SK-N-SH (cell line): ENCODE data around the gene LKAAEAR1. TPM values are rescaled to one million over a fixed set of nuclear protein-coding genes. Genes with fewer than 3 reads are reported as not detected.

Source experiments
- CTCF ChIA-PET: fragments of 300-600, 350-600 bp; formaldehyde crosslinking; extraction: SDS; loops from one replicate; lab custom pipeline; 2021; lab: Yijun Ruan, JAX
- POLR2A ChIA-PET: fragments of 350-600 bp; sonication (Branson Sonifier 250); formaldehyde crosslinking; extraction: SDS; loops from one replicate; lab custom pipeline; 2020; ENCODE audit warnings: antibody characterized with exemption, inconsistent platforms; lab: Yijun Ruan, JAX
- DNase-seq: peaks from one replicate; pipeline ENCODE4 v3.0.0; 2012
- H2AFZ ChIP-seq: fragments of 200-600 bp; sonication (generic); 2 replicates; pipeline ENCODE4 v1.8.1; 2016; ENCODE audit warnings: antibody characterized with exemption, mild to moderate bottlenecking, low read depth
- H3F3A ChIP-seq: fragments of 200-600 bp; sonication (generic); replicated peaks from 2 replicates; pipeline ENCODE3; 2016; ENCODE audit warnings: antibody characterized with exemption, mild to moderate bottlenecking; ENCODE audit not compliant: insufficient read depth
- H3K27ac ChIP-seq, 2 experiments: fragments of 200-500 bp in 1 of 2; fragments of 200-600 bp in 1 of 2; sonication (Bioruptor generic) in 1 of 2; sonication (generic), shearing (Covaris generic) in 1 of 2; 2 replicates each; pipeline versions ENCODE4 v1.5.1 to v1.6.1; 2014 to 2016; ENCODE audit warnings: low read depth in 2 of 2, inconsistent platforms in 1 of 2, low read length in 1 of 2, mild to moderate bottlenecking in 1 of 2, mixed read lengths in 1 of 2
- H3K27me3 ChIP-seq: fragments of 200-600 bp; sonication (generic), shearing (Covaris generic); 2 replicates; pipeline ENCODE4 v1.6.1; 2016; ENCODE audit warnings: mixed run types; ENCODE audit not compliant: insufficient read depth
- H3K36me3 ChIP-seq, 2 experiments: fragments of 200-500 bp in 1 of 2; fragments of 200-600 bp in 1 of 2; sonication (Bioruptor generic) in 1 of 2; sonication (generic) in 1 of 2; replicated peaks in 1 of 2; 2 replicates each; pipeline versions ENCODE3 to v1.5.1; 2014 to 2016; ENCODE audit warnings: low read length in 1 of 2, mild to moderate bottlenecking in 1 of 2; ENCODE audit not compliant: insufficient read depth in 2 of 2, control insufficient read depth in 1 of 2
- H3K4me1 ChIP-seq, 2 experiments: fragments of 200-500 bp in 1 of 2; fragments of 200-600 bp in 1 of 2; sonication (Bioruptor generic) in 1 of 2; sonication (generic), shearing (Covaris generic) in 1 of 2; 2 replicates each; pipeline versions ENCODE4 v1.5.1 to v1.6.1; 2014 to 2016; ENCODE audit warnings: low read depth in 1 of 2, low read length in 1 of 2, mixed run types in 1 of 2; ENCODE audit not compliant: insufficient read depth in 2 of 2, control insufficient read depth in 1 of 2
- H3K4me2 ChIP-seq: fragments of 200-600 bp; sonication (generic), shearing (Covaris generic); 2 replicates; pipeline ENCODE4 v1.6.1; 2017; ENCODE audit warnings: mixed run types
- H3K4me3 ChIP-seq, 2 experiments: fragments of 200-500 bp in 1 of 2; fragments of 200-600 bp in 1 of 2; sonication (Bioruptor generic) in 1 of 2; sonication (generic), shearing (Covaris generic) in 1 of 2; 2 replicates each; pipeline versions ENCODE4 v1.5.1 to v1.8.1; 2014 to 2016; ENCODE audit warnings: low read depth in 2 of 2, inconsistent platforms in 1 of 2, low read length in 1 of 2, mild to moderate bottlenecking in 1 of 2, mixed read lengths in 1 of 2, moderate library complexity in 1 of 2
- H3K79me2 ChIP-seq: fragments of 200-600 bp; sonication (generic); 2 replicates; pipeline ENCODE4 v1.8.1; 2017; ENCODE audit warnings: mild to moderate bottlenecking; ENCODE audit not compliant: insufficient read depth
- H3K9ac ChIP-seq: fragments of 200-600 bp; sonication (generic); 2 replicates; pipeline ENCODE4 v1.6.1; 2017; ENCODE audit warnings: mixed run types
- H3K9me2 ChIP-seq: fragments of 200-600 bp; sonication (generic); 2 replicates; pipeline ENCODE4 v1.6.1; 2017; ENCODE audit warnings: mixed run types
- H3K9me3 ChIP-seq: fragments of 200-600 bp; sonication (generic); 2 replicates; pipeline ENCODE4 v1.6.1; 2017; ENCODE audit warnings: mixed run types, mild to moderate bottlenecking, moderate library complexity
- H4K20me1 ChIP-seq: fragments of 200-600 bp; sonication (generic); 2 replicates; pipeline ENCODE4 v1.6.1; 2017; ENCODE audit warnings: mild to moderate bottlenecking, mixed run types; ENCODE audit not compliant: insufficient read depth
- ELF1 ChIP-seq: IDR thresholded peaks from 2 replicates; pipeline ENCODE4 v1.4.0; 2012
- EP300 ChIP-seq, 2 experiments: IDR thresholded peaks; 2 replicates each; pipeline versions ENCODE4 v1.4.0 to v1.6.1; 2012; ENCODE audit warnings: borderline replicate concordance in 1 of 2, low read depth in 1 of 2, low read length in 1 of 2
- EZH2phosphoT487 ChIP-seq: fragments of 200-600 bp; sonication (generic); IDR thresholded peaks from 2 replicates; pipeline ENCODE4 v1.6.1; 2017; ENCODE audit warnings: low read depth, mixed run types, mild to moderate bottlenecking, antibody characterized with exemption, moderate library complexity, borderline replicate concordance
- FOSL2 ChIP-seq: IDR thresholded peaks from 2 replicates; pipeline ENCODE4 v1.4.0; 2012; ENCODE audit warnings: low read depth, mild to moderate bottlenecking, moderate library complexity, borderline replicate concordance
- GATA2 ChIP-seq: sonication (generic); formaldehyde crosslinking; IDR thresholded peaks from 2 replicates; pipeline ENCODE4 v1.5.0; 2020; ENCODE audit warnings: mild to moderate bottlenecking, missing genetic modification reagents
- JUND ChIP-seq: IDR thresholded peaks from 2 replicates; pipeline ENCODE4 v1.4.0; 2012
- MEF2A ChIP-seq: IDR thresholded peaks from 2 replicates; pipeline ENCODE4 v1.4.0; 2012; ENCODE audit warnings: low read depth, borderline replicate concordance
- RCOR1 ChIP-seq: fragments of 150-350 bp; IDR thresholded peaks from 2 replicates; pipeline ENCODE4 v1.6.1; 2017; ENCODE audit warnings: antibody characterized with exemption, low read length
- SIN3A ChIP-seq: IDR thresholded peaks from 2 replicates; pipeline ENCODE4 v1.6.1; 2012; ENCODE audit warnings: low read depth, mild to moderate bottlenecking, low read length, moderate library complexity, borderline replicate concordance
- SMC3 ChIP-seq: IDR thresholded peaks from 2 replicates; pipeline ENCODE4 v1.6.1; 2012; ENCODE audit warnings: low read depth, low read length, improper control_type of control experiment
- TAF1 ChIP-seq: IDR thresholded peaks from 2 replicates; pipeline ENCODE4 v1.6.1; 2012; ENCODE audit warnings: low read depth, mild to moderate bottlenecking, low read length, moderate library complexity, borderline replicate concordance
- YY1 ChIP-seq: IDR thresholded peaks from 2 replicates; pipeline ENCODE4 v1.4.0; 2012; ENCODE audit warnings: low read depth, mild to moderate bottlenecking
- WGBS: methylation state at CpG from one replicate; pipeline ENCODE4 v1.1.6; 2017; ENCODE audit warnings: low lambda C conversion rate; 5-methylcytosine and 5-hydroxymethylcytosine counted together
- polyA plus RNA-seq, 3 experiments: library from polyadenylated mRNA; depleted of rRNA; stranded (reverse); fragments of >200 nt; gene quantifications; 2 replicates each; pipeline ENCODE4 v1.2.3, GENCODE V29; 2012
- TF ChIP-seq, protein P1 (sequence below): IDR thresholded peaks from 2 replicates; pipeline ENCODE4 v1.6.1; 2012; ENCODE audit warnings: mild to moderate bottlenecking, low read depth, low read length, moderate library complexity

Gene LKAAEAR1
- polyA plus RNA-seq, 1 of the 3 experiments (the other 2 are of a cell fraction), result 0.71 TPM

GRCh38 chr20:64052326-64052722 lies 31.9 kb downstream of the LKAAEAR1 start:
- H3K9me2 ChIP-seq, result no peaks in the 10 kb centered on the region
- no peaks in the 10 kb centered on the region for H3F3A ChIP-seq
- H3K36me3 ChIP-seq, result no peaks in the 10 kb centered on the region
- no peaks in the 10 kb centered on the region for H4K20me1 ChIP-seq
- H3K4me3 ChIP-seq, result no peak overlapping the region
- H3K27ac ChIP-seq, result no peak overlapping the region
- no peaks in the 10 kb centered on the region for H3K9me3 ChIP-seq
- TF ChIP-seq ELF1, result no peak
- no peak for TF ChIP-seq YY1
- no peak for TF ChIP-seq EZH2phosphoT487
- no peak for TF ChIP-seq JUND
- TF ChIP-seq RCOR1, result no peak
- TF ChIP-seq EP300 (IDR thresholded peaks at IDR 0.05; ENCODE audit: borderline replicate concordance in 1 of 2, low read depth in 1 of 2, low read length in 1 of 2), result no peak
- no peak for TF ChIP-seq FOSL2
- TF ChIP-seq SMC3, result no peak
- no peak for TF ChIP-seq MEF2A
- TF ChIP-seq, protein P1, sequence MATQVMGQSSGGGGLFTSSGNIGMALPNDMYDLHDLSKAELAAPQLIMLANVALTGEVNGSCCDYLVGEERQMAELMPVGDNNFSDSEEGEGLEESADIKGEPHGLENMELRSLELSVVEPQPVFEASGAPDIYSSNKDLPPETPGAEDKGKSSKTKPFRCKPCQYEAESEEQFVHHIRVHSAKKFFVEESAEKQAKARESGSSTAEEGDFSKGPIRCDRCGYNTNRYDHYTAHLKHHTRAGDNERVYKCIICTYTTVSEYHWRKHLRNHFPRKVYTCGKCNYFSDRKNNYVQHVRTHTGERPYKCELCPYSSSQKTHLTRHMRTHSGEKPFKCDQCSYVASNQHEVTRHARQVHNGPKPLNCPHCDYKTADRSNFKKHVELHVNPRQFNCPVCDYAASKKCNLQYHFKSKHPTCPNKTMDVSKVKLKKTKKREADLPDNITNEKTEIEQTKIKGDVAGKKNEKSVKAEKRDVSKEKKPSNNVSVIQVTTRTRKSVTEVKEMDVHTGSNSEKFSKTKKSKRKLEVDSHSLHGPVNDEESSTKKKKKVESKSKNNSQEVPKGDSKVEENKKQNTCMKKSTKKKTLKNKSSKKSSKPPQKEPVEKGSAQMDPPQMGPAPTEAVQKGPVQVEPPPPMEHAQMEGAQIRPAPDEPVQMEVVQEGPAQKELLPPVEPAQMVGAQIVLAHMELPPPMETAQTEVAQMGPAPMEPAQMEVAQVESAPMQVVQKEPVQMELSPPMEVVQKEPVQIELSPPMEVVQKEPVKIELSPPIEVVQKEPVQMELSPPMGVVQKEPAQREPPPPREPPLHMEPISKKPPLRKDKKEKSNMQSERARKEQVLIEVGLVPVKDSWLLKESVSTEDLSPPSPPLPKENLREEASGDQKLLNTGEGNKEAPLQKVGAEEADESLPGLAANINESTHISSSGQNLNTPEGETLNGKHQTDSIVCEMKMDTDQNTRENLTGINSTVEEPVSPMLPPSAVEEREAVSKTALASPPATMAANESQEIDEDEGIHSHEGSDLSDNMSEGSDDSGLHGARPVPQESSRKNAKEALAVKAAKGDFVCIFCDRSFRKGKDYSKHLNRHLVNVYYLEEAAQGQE, result no peak
- no peak for TF ChIP-seq GATA2 (CRISPR knock-in tag)
- TF ChIP-seq, all 33 proteins: peak for 0
- Histone ChIP-seq H2AFZ (no peak overlapping the region), H3K27me3 (peaks cover 17% of the 10 kb centered on the region), H3K4me2 (no peak overlapping the region), H3K79me2 (no peaks in the 10 kb centered on the region), H3K4me1 (peaks cover 0 to 7% of the 10 kb centered on the region in 2 experiments; a peak in 1 of 4 replicates), H3K9ac (no peak overlapping the region)
- ChIA-PET POLR2A (no interaction called here), CTCF (interaction anchor here (0.6 to 7.8 kb wide), 8 partner anchors 10 to 79 kb away, joined by 3 to 85 read pairs (median 4); partner anchors contain the start of genes C20orf204 and TCEA2)
- no peak for DNase-seq
- no CpG with 5 or more reads among the region's 10 CpGs for WGBS

DNA sequence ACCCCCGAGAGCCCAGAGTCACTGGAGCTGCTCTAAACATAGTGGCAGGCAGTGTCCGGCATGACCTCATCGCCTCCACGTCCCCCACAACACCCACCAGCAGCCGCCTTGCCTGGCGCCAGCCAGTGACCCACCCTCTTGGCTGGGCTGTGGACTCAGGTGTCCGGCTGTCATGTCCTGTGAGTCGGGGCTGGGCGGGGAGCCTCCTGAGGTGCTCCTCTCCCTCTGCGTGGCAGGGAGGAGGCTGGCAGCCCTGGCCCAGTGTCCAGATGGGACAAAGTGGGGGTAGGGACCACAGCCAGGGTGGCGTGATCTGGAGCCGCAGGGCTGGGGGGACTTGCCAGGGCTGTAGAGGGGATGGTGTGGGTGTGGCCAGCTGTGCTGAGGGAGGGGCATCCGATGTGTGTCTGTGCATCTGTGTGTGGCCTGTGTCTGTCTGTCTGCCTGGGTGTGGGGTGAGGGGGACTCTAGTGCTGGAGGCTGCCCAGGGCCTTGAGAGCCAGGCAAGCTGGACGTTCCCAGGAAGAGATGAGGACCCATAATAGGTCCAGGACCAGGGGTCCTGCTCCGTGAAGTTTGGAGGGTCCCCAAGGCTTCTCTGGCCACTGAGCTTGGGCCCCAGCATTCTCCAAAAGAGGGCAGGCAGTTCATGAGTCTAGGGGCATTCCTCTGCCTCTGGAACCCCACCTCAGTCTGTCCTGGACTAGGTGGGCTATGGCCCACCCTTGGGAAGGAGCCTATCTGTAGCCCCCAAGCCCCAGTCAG lies 32.5 kb downstream of the LKAAEAR1 start:
- Histone ChIP-seq H3K4me1 (peaks cover 0 to 7% of the 10 kb centered on the region in 2 experiments; a peak in 1 of 4 replicates), H4K20me1 (no peaks in the 10 kb centered on the region), H3K27ac (no peak overlapping the region), H3K36me3 (no peaks in the 10 kb centered on the region), H3K27me3 (peaks cover 23% of the 10 kb centered on the region), H3K4me2 (no peak overlapping the region), H3K9ac (no peak overlapping the region), H3K9me2 (no peaks in the 10 kb centered on the region), H3F3A (no peaks in the 10 kb centered on the region), H3K4me3 (no peak overlapping the region), H3K79me2 (no peaks in the 10 kb centered on the region), H2AFZ (no peak overlapping the region), H3K9me3 (no peaks in the 10 kb centered on the region)
- POLR2A ChIA-PET, result no interaction called here
- WGBS, result 60% methylated on average over 1 of the region's 15 CpGs
- DNase-seq, result no peak
- CTCF ChIA-PET, result interaction anchor here (0.6 to 7.8 kb wide), 10 partner anchors 9 to 142 kb away, joined by 3 to 85 read pairs (median 3); partner anchors contain the start of genes C20orf204 and TCEA2
- no peak for TF ChIP-seq SIN3A
- no peak for TF ChIP-seq FOSL2
- no peak for TF ChIP-seq TAF1
- no peak for TF ChIP-seq SMC3
